GM18499 (cell line): ENCODE data around the gene ANO4.
A peak's percentile ranks its signal among the peaks of the same experiment; 100 is the strongest.
"Not testable (repeated sequence)": the region's sequence is repeated elsewhere in the genome, so short reads cannot be mapped to it uniquely, and the experiment has no call there.

Experiments
- ATAC-seq: cut with Tn5 transposase; IDR thresholded peaks from one replicate; pipeline ENCODE4 v1.9.1; 2021; ENCODE audit warnings: moderate number of reproducible peaks; ENCODE audit not compliant: insufficient read depth, unreplicated experiment

ANO4 gene

DNA sequence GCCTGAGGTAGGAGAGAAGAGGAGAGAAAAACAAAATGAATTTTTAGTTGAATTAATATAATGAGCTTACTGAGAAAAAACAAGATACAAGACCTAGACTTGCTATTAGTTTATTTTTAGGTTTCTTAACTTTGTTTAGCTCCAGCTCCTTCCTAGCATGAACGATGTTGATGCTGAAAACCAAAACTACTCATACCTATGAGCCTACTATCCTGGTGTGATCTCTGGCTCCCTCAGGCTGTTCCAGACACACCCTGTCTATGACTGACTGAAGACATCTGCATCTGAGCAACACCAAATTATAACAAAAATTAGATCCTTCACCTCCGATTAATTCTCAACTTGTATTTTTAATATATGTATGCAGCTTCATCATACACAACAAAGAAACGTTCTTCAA lies 225.1 kb downstream of the ANO4 start:
- no peak for ATAC-seq

DNA sequence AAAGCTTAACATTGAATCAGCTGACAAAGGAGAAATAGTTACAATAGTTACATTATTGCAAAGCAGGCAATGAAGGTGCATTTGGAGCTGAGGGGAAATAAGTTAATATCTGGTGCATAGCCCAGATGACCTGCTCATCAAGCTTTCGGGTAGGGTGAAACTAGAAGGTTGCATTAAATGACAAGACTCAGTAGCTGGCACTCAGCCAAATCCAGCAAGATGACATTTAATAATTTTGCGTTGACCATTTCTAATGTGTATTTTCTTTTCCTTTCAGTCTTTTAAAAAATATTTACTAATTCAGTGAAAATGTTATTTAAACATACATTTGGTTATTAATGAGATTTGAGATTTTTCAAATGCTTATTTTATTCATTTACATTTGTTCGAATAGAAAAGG lies 226.9 kb downstream of the ANO4 start:
- no peak for ATAC-seq

- no peak for ATAC-seq
Measured at GRCh38 chr12:101021911-101022388, 227.4 kb downstream of the ANO4 start.

GRCh38 chr12:101027200-101027599 lies 232.6 kb downstream of the ANO4 start:
- ATAC-seq: no peak

DNA sequence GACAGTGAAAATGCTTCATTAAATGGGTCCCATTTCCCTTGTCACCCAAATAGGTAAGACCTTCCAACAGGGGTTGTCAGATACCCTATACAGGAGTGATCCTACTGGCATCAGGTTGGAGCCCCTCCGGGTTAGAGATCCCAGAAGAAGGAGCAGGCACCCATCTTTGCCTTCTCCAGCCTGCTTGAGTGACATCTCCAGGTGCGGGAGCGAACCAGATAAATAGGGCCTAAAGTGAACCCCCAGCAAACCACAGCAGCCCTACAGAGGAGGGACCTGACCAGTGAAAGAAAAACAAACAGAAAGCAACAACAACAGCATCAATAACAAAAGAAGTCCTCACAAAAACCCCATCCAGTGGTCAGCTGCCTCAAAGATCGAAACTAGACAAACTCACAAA lies 233.2 kb downstream of the ANO4 start:
- ATAC-seq: no peak

GRCh38 chr12:101038289-101038871 lies 243.8 kb downstream of the ANO4 start:
- ATAC-seq: peak; percentile 40

DNA sequence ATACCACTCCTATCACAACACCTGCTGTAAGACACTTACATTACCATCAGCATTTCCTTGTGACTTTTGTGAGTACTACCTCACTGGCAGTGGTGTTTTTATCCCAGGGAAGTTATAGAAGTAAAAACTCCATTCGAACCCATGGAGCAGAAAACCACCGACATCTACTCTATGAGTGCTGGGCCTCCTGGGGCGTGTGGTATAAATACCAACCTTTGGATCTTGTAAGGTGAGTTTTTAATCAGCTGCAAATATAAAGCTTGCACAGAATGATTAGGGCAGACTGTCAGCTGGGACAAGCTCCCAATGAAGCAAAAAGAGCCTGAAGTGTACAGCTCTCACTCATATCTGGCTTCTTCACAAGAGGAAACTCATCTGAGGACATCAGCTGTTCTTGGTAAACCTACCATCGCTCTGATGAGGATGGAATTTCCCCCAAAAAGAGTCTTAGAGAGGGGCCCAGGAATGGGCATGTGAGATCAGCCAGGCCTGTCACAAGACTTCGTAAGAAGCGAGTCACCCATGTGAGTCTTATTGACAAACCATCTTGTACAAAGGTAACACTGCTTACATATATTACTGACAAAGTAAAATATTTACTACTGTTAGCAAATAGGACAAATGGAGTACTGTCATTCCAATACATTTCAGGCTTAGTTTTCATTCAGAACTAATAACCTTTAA lies 245.4 kb downstream of the ANO4 start:
- no peak for ATAC-seq

- no peak for ATAC-seq
Measured at GRCh38 chr12:101040936-101041335, 246.4 kb downstream of the ANO4 start.

- ATAC-seq: no peak
Measured at GRCh38 chr12:101042211-101042610, 247.6 kb downstream of the ANO4 start.

DNA sequence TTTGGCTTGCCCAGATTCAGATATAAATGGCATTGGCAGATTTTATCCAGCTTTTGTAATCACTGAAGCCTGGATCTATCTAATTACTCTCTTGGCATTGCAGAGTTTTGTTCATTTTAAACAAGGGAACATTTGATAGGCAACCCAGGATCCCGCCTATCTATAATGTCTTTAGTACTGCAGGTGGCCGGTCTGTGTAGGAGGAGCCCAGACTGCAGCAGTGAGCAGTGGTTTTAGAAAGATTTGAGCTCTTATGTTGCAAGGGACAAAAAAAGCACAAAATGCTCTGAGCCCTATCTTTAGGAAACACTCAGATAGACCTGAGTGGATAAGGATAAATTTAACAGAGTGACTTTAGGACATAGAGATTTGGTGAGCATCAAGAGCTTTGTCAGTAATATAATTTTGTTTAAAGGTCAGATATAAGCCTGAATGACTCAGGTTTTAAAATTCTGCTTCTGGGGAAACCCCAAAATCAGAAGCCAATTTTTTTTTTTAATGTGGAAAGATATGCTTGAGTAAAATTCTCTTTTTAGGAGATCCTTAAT lies 250.0 kb downstream of the ANO4 start:
- ATAC-seq: no peak

- ATAC-seq: no peak
Measured at GRCh38 chr12:101045486-101046464, 251.2 kb downstream of the ANO4 start.

GRCh38 chr12:101047652-101048051 lies 253.1 kb downstream of the ANO4 start:
- ATAC-seq: no peak

DNA sequence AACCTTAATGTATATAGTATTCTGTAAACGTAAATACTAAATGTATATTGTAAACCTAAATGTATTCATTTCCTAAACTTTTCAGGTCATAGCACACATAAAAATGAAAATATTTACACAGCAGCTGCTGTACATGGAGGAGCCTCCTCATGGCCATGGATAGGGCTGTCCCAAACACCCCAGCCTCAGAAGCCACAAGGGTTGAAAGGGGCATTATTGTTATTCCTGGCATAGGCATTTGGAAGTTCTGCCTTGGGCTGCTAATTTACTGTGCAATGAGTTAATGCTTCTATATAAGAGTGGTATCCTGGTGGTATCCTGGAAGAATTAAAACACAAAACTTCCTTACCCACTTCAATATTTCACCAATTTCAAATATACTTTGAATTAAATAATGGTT lies 256.1 kb downstream of the ANO4 start:
- ATAC-seq: no peak

DNA sequence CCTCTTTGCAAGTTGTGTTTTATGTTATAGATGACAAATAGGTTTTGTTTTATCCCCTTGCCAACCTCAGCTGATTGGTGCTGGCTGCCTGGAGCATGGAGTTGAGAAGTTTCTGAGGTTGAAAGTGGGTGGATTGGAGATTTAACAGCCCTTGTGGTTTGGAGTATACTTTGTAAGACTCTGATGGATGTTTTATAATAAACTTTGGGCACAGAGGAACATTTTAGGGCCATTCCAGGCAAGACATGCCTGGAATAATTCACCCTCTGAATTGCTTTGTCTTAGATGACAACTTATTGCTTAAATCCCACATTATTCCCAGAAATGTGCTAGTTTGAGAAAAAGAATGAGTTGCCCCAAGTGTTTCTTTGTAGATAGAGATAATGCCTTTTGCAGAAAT lies 256.6 kb downstream of the ANO4 start:
- ATAC-seq: no peak

- ATAC-seq: no peak
Measured at GRCh38 chr12:101051901-101052550, 257.4 kb downstream of the ANO4 start.

DNA sequence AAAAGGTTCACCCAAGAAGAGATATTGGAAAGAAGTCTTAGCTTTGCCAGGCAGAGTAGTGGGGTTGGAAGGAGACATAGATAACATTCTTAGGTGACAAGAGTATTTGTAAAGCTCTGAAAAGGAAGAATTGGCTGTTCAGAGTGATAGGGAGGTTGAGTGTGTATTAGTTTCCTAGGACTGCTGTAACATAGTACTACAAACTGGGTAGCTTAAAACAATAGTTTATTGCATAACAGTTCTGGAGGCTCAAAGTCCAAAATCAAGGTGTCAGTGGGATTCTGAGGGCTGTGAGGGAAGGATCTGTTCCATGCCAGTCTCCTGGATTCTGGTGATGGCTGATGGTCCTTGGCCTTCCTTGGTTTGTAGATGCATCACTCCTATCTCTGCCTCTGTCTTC lies 258.6 kb downstream of the ANO4 start:
- ATAC-seq: no peak

DNA sequence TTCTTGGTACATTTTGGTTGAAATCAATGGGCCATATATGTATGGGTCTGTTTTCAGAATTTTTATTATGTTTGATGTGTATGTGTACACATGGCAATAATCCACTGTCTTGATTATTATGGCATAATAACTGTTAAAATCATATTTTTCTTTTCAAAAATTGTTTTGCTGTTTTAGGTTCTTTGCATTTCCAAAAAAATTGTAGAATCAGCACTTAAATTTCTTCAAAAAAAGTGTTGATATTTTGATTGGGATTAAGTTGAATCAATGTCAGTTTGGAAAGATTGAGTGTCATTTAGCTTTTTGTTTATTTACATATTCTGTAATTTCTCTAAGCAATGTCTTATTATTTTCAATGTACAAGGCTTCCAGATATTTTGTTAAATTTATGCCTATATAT lies 261.4 kb downstream of the ANO4 start:
- no peak for ATAC-seq

DNA sequence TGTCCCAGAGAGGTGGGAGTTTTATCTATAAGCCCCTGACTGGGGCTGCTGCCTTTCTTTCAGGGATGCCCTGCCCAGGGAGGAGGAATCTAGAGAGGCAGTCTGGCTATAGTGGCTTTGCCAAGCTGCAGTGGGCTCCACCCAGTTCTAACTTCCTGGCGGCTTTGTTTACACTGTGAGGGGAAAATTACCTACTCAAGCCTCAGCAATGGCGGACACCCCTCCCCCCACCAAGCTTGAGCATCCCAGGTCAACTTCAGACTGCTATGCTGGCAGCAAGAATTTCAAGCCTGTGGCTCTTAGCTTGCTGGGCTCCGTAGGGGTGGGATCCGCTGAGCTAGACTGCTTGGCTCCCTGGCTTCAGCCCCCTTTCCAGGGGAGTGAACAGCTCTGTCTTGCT lies 267.9 kb downstream of the ANO4 start:
- ATAC-seq: not testable (repeated sequence)

DNA sequence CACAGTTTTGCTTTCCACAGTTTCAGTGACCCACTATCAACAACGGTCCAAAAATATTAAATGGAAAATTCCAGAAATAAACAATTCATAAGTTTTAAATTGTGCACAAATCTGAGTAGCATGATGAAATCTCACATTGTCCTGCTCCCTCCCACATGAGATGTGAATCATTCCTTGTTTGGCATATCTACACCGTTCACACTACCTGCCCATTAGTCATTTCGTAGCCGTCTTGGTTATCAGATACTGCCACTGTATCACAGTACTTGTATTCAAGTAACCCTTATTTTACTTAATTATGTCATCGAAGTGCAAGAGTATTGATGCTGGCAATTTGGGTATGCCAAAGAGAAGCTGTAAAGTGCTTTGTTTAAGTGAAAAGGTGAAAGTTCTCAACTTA lies 270.1 kb downstream of the ANO4 start:
- no peak for ATAC-seq

GRCh38 chr12:101066489-101066888 lies 271.9 kb downstream of the ANO4 start:
- ATAC-seq: no peak
